Metanephros (tissue), 2 donors: ENCODE results near the gene FAM161A. TPM values are rescaled to one million over a fixed set of nuclear protein-coding genes. Genes with fewer than 3 reads are reported as not detected.

ENCODE experiments used
- small RNA-seq: library from RNA; depleted of rRNA; stranded (forward); fragments of <200 nt; gene quantifications from one replicate; pipeline ENCODE3, GENCODE V24; 2014; ENCODE audit warnings: low replicate concordance
- total RNA-seq: library from RNA; depleted of rRNA; stranded (reverse); fragments of >200 nt; gene quantifications from one replicate; pipeline ENCODE4 v1.2.3, GENCODE V29; 2014

FAM161A gene, protein sequence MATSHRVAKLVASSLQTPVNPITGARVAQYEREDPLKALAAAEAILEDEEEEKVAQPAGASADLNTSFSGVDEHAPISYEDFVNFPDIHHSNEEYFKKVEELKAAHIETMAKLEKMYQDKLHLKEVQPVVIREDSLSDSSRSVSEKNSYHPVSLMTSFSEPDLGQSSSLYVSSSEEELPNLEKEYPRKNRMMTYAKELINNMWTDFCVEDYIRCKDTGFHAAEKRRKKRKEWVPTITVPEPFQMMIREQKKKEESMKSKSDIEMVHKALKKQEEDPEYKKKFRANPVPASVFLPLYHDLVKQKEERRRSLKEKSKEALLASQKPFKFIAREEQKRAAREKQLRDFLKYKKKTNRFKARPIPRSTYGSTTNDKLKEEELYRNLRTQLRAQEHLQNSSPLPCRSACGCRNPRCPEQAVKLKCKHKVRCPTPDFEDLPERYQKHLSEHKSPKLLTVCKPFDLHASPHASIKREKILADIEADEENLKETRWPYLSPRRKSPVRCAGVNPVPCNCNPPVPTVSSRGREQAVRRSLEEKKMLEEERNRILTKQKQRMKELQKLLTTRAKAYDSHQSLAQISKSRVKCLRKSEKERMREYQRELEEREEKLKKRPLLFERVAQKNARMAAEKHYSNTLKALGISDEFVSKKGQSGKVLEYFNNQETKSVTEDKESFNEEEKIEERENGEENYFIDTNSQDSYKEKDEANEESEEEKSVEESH
- total RNA-seq: 6.9 TPM

DNA sequence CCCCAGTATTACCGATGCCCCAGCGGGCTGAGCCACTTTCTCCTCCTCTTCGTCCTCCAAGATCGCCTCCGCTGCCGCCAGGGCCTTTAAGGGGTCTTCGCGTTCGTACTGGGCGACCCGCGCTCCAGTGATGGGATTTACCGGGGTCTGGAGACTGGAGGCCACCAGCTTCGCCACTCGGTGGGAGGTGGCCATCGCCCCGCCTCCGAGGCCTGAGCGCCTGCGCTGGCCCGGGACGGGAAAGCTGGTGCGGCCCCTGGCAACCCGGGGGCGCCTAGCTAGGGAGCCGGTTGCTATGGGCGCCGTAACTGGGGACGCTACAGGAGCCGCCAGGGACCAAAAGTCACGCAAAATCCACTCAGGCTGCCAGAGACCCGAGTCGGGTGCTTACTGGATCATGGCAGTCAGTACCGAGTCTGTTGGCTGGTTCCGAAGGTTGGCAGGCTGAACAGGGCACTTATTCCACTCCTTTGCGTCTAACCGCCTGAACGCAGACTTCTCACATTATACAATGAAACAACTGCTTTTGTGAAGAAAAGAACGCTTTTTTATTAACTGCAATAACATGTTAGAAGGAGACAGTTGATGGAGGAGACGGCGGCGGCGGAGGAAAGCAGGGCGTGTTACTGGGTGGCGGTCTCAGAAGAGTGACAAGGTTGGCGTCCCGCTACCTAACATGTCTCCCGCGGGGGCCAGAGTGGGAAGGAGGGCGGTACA is at the start of gene FAM161A:
FAM161A (minus strand) TSS at position 214 of the 717 bp plus-strand sequence; CDS start at position 195, 19 bp downstream.

DNA sequence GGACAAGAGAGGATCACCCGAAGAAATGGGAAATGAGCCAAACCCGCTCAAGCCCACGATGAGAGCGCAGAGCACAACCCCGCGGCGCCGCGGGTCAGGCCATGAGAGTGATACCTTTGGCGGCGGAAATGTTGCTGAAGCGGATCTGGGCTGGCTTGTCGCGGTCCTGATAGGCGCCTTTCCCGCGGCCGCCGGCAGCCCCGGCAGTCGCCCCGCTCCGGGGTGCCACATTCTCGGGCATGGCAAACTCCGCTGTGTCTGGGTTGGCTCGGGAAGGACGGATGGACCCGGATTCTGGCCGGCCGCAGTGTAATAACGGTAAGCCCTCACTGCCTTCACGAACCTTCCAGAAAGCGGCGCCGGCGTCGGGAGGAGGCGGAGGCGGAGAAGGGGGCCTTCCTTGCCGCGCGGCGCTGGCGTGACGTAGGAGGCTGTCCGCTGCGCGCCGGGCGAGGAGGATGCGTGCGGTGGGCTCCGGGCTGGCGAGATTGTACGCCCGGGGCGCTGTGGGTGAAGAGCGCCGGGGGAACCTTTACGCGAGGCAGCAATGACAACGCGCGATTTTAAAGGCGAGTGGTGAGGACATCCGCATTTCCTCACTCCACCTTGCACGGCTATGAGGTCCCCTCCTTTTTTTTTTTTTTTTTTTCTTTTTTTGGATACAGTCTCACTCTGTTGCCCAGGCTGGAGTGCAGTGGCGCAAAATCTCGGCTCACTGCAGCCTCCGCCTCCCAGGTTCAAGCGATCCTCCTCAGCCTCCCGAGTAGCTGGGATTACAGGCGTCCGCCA is 34.6 kb upstream of the FAM161A start, which contains the start of gene CCT4:
CCT4 (minus strand) TSS at position 390 of the 789 bp plus-strand sequence; CDS start at position 241, 149 bp downstream.

Small RNAs within 50 kb of the gene (small RNA-seq; reads per million reads assigned to genes)
- not detected for gene RPS24P7

Other genes with a start within 250 kb of the FAM161A start
- gene CCT4, start 34.6 kb upstream of the FAM161A start, total RNA-seq: 150 TPM
- 38.9 TPM for gene COMMD1, start 51.6 kb upstream of the FAM161A start, total RNA-seq